Neutrophil (primary cell): ENCODE data around the gene CREB3L2.
"Not testable (repeated sequence)": the region's sequence is repeated elsewhere in the genome, so short reads cannot be mapped to it uniquely, and the experiment has no call there.

Source experiments
- H3K27ac ChIP-seq: fragments of 200-600 bp; sonication (generic); 2 replicates; pipeline ENCODE4 v1.5.1; 2016; ENCODE audit warnings: mild to moderate bottlenecking, moderate library complexity
- H3K27me3 ChIP-seq: fragments of 200-600 bp; sonication (generic); 2 replicates; pipeline ENCODE4 v1.6.0; 2016; ENCODE audit warnings: mild to moderate bottlenecking
- H3K36me3 ChIP-seq: fragments of 200-600 bp; sonication (generic); 2 replicates; pipeline ENCODE4 v1.5.1; 2017
- H3K4me1 ChIP-seq, 2 experiments: fragments of 200-600 bp in 1 of 2; sonication (generic) in 1 of 2; 1 replicate in 1 of 2; 2 replicates in 1 of 2; pipeline versions ENCODE4 v1.5.1 to v1.6.1; 2013 to 2016; ENCODE audit warnings: low read depth in 1 of 2, low read length in 1 of 2, mild to moderate bottlenecking in 1 of 2, moderate library complexity in 1 of 2; ENCODE audit not compliant: control insufficient read depth in 1 of 2, insufficient read depth in 1 of 2
- H3K4me3 ChIP-seq, 2 experiments: fragments of 200-600 bp in 1 of 2; sonication (generic) in 1 of 2; 1 replicate in 1 of 2; 2 replicates in 1 of 2; pipeline ENCODE4 v1.5.1; 2013 to 2016; ENCODE audit warnings: low read depth in 1 of 2, low read length in 1 of 2, mild to moderate bottlenecking in 1 of 2, moderate library complexity in 1 of 2
- H3K9me3 ChIP-seq: fragments of 200-600 bp; sonication (generic); 2 replicates; pipeline ENCODE4 v1.5.1; 2016
- CTCF ChIP-seq: fragments of 200-600 bp; sonication (generic); IDR thresholded peaks from 2 replicates; pipeline ENCODE4 v1.5.1; 2016; ENCODE audit warnings: antibody characterized with exemption

The CREB3L2 gene

GRCh38 chr7:137836113-137836509 is 165.8 kb downstream of the CREB3L2 start:
- H3K4me1 ChIP-seq, result peaks cover 8 to 15% of the 10 kb centered on the region in 2 experiments
- H3K9me3 ChIP-seq, result no peaks in the 10 kb centered on the region
- no peaks in the 10 kb centered on the region for H3K36me3 ChIP-seq
- TF ChIP-seq CTCF, result no peak
- H3K4me3 ChIP-seq, result no peak overlapping the region
- H3K27me3 ChIP-seq, result peaks cover 27% of the 10 kb centered on the region
- H3K27ac ChIP-seq, result no peak overlapping the region

GRCh38 chr7:137835486-137836112 is 166.3 kb downstream of the CREB3L2 start:
- Histone ChIP-seq H3K27ac (no peak overlapping the region), H3K27me3 (peaks cover 22% of the 10 kb centered on the region), H3K9me3 (no peaks in the 10 kb centered on the region), H3K4me3 (no peak overlapping the region), H3K36me3 (no peaks in the 10 kb centered on the region), H3K4me1 (peaks cover 8 to 15% of the 10 kb centered on the region in 2 experiments)
- TF ChIP-seq CTCF, result no peak

GRCh38 chr7:137834552-137834951 is 167.3 kb downstream of the CREB3L2 start:
- no peak for TF ChIP-seq CTCF
- H3K36me3 ChIP-seq, result no peaks in the 10 kb centered on the region
- H3K9me3 ChIP-seq, result no peaks in the 10 kb centered on the region
- no peak overlapping the region for H3K27ac ChIP-seq
- no peak overlapping the region for H3K4me3 ChIP-seq
- H3K27me3 ChIP-seq, result peaks cover 20% of the 10 kb centered on the region
- peaks cover 8 to 15% of the 10 kb centered on the region in 2 experiments for H3K4me1 ChIP-seq

- not testable (repeated sequence) for H3K27ac ChIP-seq, H3K9me3 ChIP-seq, H3K4me3 ChIP-seq, H3K36me3 ChIP-seq
- H3K4me1 ChIP-seq, result peaks cover 8 to 15% of the 10 kb centered on the region in 2 experiments
- peaks cover 24% of the 10 kb centered on the region for H3K27me3 ChIP-seq
These were observed 168.9 kb downstream of the CREB3L2 start for GRCh38 chr7:137832990-137833389.

- no peaks in the 10 kb centered on the region for H3K9me3 ChIP-seq
- no peak for TF ChIP-seq CTCF
- H3K27ac ChIP-seq, result no peak overlapping the region
- peaks cover 8 to 13% of the 10 kb centered on the region in 2 experiments for H3K4me1 ChIP-seq
- no peaks in the 10 kb centered on the region for H3K36me3 ChIP-seq
- no peak overlapping the region for H3K4me3 ChIP-seq
- H3K27me3 ChIP-seq, result peaks cover 30% of the 10 kb centered on the region
These were observed 169.5 kb downstream of the CREB3L2 start for GRCh38 chr7:137832382-137832781.

GRCh38 chr7:137831555-137831954 is 170.3 kb downstream of the CREB3L2 start:
- H3K9me3 ChIP-seq, H3K4me1 ChIP-seq: not testable (repeated sequence)

More at GRCh38 chr7:137831555-137831954, 170.3 kb downstream of the CREB3L2 start:
- H3K4me3 ChIP-seq, H3K36me3 ChIP-seq, H3K27ac ChIP-seq: not testable (repeated sequence)
- H3K27me3 ChIP-seq, result peaks cover 37% of the 10 kb centered on the region
